GM23248 (cell line): Measurements from ENCODE around the gene GABBR2.

Source experiments
- EZH2 ChIP-seq: fragments of 200-600 bp; sonication (generic); IDR thresholded peaks from 2 replicates; pipeline ENCODE4 v1.6.1; 2018; ENCODE audit warnings: antibody characterized with exemption, mild to moderate bottlenecking; ENCODE audit not compliant: insufficient read depth, poor library complexity, severe bottlenecking
- EZH2phosphoT487 ChIP-seq: fragments of 200-600 bp; sonication (generic); IDR thresholded peaks from 2 replicates; pipeline ENCODE4 v1.6.1; 2018; ENCODE audit warnings: antibody characterized with exemption, moderate library complexity, mild to moderate bottlenecking, low read depth; ENCODE audit not compliant: insufficient read depth

GRCh38 chr9:98635374-98635773 lies 73.4 kb downstream of the GABBR2 start:
- no peak for TF ChIP-seq EZH2
- TF ChIP-seq EZH2phosphoT487: no peak
